Mucosa of gallbladder (tissue), 1 donor: Measurements from ENCODE around the gene GGTLC1. TPM values are rescaled to one million over a fixed set of nuclear protein-coding genes. Genes with fewer than 3 reads are reported as not detected.

Experiments
- DNase-seq: peaks from one replicate; pipeline ENCODE4 v3.0.0-alpha.2; 2020; ENCODE audit warnings: low spot score
- total RNA-seq: library from RNA; stranded (reverse); gene quantifications from one replicate; pipeline ENCODE4 v1.2.1, GENCODE V29; 2021
- donor health status: DM: no; HTN: no; CAD: no.

Gene GGTLC1
- total RNA-seq, 1 donor from 2014 or later, result 0.40 TPM

GRCh38 chr20:23966298-23966697 is 22.3 kb downstream of the GGTLC1 start:
- DNase-seq, result no peak

- DNase-seq, result no peak
These were observed 24.6 kb downstream of the GGTLC1 start for GRCh38 chr20:23963941-23964340.

- no peak for DNase-seq
These were observed 26.3 kb downstream of the GGTLC1 start for GRCh38 chr20:23962272-23962671.

- DNase-seq, result no peak
These were observed 29.5 kb downstream of the GGTLC1 start for GRCh38 chr20:23959054-23959453.

GRCh38 chr20:23955896-23956295 is 32.7 kb downstream of the GGTLC1 start:
- DNase-seq, result no peak

- DNase-seq, result no peak
These were observed 34.4 kb downstream of the GGTLC1 start for GRCh38 chr20:23954008-23954745.

GRCh38 chr20:23946206-23946605 is 42.4 kb downstream of the GGTLC1 start:
- DNase-seq, result no peak

GRCh38 chr20:23943304-23943703 is 45.3 kb downstream of the GGTLC1 start:
- no peak for DNase-seq

- no peak for DNase-seq
These were observed 48.9 kb downstream of the GGTLC1 start for GRCh38 chr20:23939641-23940040.

- no peak for DNase-seq
These were observed 49.5 kb downstream of the GGTLC1 start for GRCh38 chr20:23939063-23939462.

GRCh38 chr20:23938118-23938438 is 50.5 kb downstream of the GGTLC1 start:
- DNase-seq, result no peak

GRCh38 chr20:23937303-23938117 is 51.1 kb downstream of the GGTLC1 start:
- peak; percentile 74 for DNase-seq

Other genes with a start within 250 kb of the GGTLC1 start
- gene CST1, start 237.8 kb downstream of the GGTLC1 start, total RNA-seq, result 28.7 TPM
- not detected for gene CST2, start 162.1 kb downstream of the GGTLC1 start, total RNA-seq
- gene CST5, start 109.0 kb downstream of the GGTLC1 start, total RNA-seq, result not detected